ENCODE measurements around the gene TGFBR2.

The TGFBR2 gene

GRCh38 chr3:30586096-30586805, 20.1 kb upstream of the TGFBR2 start:
- no peak for TF ChIP-seq SIN3A (IDR thresholded peaks at IDR 0.05; ENCODE audit: borderline replicate concordance, insufficient read depth, low read length)
- TF ChIP-seq FOXP2 (optimal IDR thresholded peaks at IDR 0.05; ENCODE audit: borderline replicate concordance, extremely low read depth, extremely low read length, insufficient read depth) = no peak
- TF ChIP-seq POLR2AphosphoS5 (IDR thresholded peaks at IDR 0.05; ENCODE audit: low read depth, low read length) = no peak
- TF ChIP-seq TAF1 (IDR thresholded peaks at IDR 0.05; ENCODE audit: borderline replicate concordance, insufficient read depth, low read length) = no peak
- TF ChIP-seq REST (IDR thresholded peaks at IDR 0.05; ENCODE audit: insufficient read depth in 1 of 2, low read depth in 2 of 2, low read length in 2 of 2) = no peak

GRCh38 chr3:30586806-30587486, 19.5 kb upstream of the TGFBR2 start:
- TF ChIP-seq REST (IDR thresholded peaks at IDR 0.05; ENCODE audit: insufficient read depth in 1 of 2, low read depth in 2 of 2, low read length in 2 of 2) = no peak
- no peak for TF ChIP-seq SIN3A (IDR thresholded peaks at IDR 0.05; ENCODE audit: borderline replicate concordance, insufficient read depth, low read length)
- no peak for TF ChIP-seq FOXP2 (optimal IDR thresholded peaks at IDR 0.05; ENCODE audit: borderline replicate concordance, extremely low read depth, extremely low read length, insufficient read depth)
- no peak for TF ChIP-seq TAF1 (IDR thresholded peaks at IDR 0.05; ENCODE audit: borderline replicate concordance, insufficient read depth, low read length)
- no peak for TF ChIP-seq POLR2AphosphoS5 (IDR thresholded peaks at IDR 0.05; ENCODE audit: low read depth, low read length)

GRCh38 chr3:30587904-30588303, 18.5 kb upstream of the TGFBR2 start:
- TF ChIP-seq FOXP2 (optimal IDR thresholded peaks at IDR 0.05; ENCODE audit: borderline replicate concordance, extremely low read depth, extremely low read length, insufficient read depth) = no peak
- no peak for TF ChIP-seq SIN3A (IDR thresholded peaks at IDR 0.05; ENCODE audit: borderline replicate concordance, insufficient read depth, low read length)
- TF ChIP-seq REST (IDR thresholded peaks at IDR 0.05; ENCODE audit: insufficient read depth in 1 of 2, low read depth in 2 of 2, low read length in 2 of 2) = no peak
- TF ChIP-seq POLR2AphosphoS5 (IDR thresholded peaks at IDR 0.05; ENCODE audit: low read depth, low read length) = no peak
- no peak for TF ChIP-seq TAF1 (IDR thresholded peaks at IDR 0.05; ENCODE audit: borderline replicate concordance, insufficient read depth, low read length)

GRCh38 chr3:30596152-30596551, 10.2 kb upstream of the TGFBR2 start:
- TF ChIP-seq FOXP2 (optimal IDR thresholded peaks at IDR 0.05; ENCODE audit: borderline replicate concordance, extremely low read depth, extremely low read length, insufficient read depth) (no peak), TAF1 (IDR thresholded peaks at IDR 0.05; ENCODE audit: borderline replicate concordance, insufficient read depth, low read length) (no peak), POLR2AphosphoS5 (IDR thresholded peaks at IDR 0.05; ENCODE audit: low read depth, low read length) (no peak), REST (IDR thresholded peaks at IDR 0.05; ENCODE audit: insufficient read depth in 1 of 2, low read depth in 2 of 2, low read length in 2 of 2) (no peak), SIN3A (IDR thresholded peaks at IDR 0.05; ENCODE audit: borderline replicate concordance, insufficient read depth, low read length) (no peak)

Data from PFSK-1 (cell line).